NCI-H82 (cell line): ENCODE data around the gene ISY1.

Experiments
- DNase-seq: peaks from one replicate; lab custom pipeline; 2025; lab: John Stamatoyannopoulos, UW

The ISY1 gene

GRCh38 chr3:129087138-129087702 is 73.6 kb downstream of the ISY1 start:
- no peak for DNase-seq

DNA sequence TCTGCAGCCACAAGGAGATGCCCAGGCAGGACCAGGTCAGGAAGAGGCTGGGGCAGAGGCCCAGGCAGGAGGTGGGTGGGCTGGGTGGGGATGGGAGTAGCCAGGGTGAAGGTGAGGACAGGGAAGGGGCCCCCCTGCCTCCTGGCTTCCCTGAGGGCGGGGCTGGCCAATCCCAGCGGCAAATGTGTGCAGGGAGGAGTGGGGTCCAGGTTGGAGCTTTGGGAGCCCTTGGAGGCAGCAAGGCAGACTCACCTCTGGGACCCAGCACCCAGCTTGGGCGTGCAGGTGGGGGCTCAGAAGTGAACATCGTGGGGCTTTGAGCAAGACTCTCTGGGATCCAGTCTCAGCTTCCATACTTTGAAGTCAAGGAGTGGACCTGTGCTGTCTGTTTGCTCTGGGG is 75.0 kb downstream of the ISY1 start:
- no peak for DNase-seq

DNA sequence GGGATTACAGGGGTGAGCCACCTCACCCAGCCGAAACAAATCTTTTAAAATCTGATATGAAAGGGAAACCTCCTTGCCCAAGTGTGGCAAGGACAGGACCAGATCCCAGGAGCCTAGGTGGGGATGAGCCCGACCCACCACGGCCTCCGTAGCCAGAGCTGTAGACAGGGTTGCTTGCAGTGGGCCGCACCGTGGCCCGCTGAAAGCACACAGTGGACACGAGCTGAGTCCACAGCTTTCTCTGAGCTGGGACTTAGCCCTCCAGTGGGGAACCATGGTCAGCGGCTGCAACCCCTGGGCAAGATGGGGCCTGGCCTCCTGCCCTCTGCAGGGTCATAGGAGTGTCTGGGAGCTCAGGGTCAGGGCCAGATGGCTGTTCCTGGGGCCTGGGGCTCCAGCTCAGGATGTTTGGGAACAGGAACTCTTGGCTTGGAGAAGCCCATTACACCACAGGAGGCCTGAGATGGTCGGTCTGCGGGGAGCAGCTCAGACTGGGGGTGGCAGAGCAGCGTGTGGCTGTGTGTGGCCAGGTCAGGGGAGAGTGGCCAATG is 75.6 kb downstream of the ISY1 start:
- no peak for DNase-seq

- DNase-seq, result no peak
Measured at GRCh38 chr3:129084501-129084900, 76.4 kb downstream of the ISY1 start.

DNA sequence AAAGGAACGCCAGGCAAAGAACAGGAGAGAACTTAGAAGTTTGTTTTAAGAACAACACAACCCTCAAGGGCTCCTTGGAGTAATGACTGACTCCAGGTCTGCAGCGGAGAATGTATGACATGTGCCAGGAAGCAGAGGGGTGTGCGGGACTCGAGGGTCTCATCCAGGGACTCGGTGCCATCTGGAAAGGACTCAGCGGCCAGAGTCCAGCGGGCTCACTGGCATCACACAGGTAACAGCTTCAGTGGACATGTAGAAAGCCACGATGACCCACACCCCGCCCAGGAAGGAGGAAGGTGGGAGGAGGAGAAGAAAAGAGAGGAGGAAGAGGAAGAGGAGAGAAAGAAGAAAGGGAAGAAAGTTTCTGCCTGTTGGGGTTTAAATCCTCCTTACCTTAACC is 78.8 kb downstream of the ISY1 start:
- no peak for DNase-seq

DNA sequence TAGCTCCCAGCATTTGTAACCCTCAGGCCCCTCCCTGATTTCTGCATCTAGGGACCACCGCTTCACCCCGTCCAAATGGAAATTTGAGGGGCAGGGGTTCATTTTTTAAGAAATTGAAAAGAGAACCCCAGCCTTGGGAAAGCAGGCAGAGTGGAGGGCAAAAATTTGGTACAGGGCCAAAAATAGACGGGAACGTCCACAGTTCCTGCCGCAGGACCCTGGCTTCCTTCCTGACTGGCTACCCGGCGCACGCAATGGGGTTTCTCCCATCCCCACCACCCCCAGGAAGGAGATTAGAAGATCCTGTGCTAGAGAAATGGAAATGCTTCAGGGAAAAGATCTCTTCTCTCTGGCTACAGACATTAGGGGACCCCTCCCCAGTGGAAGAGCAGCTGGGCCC is 79.4 kb downstream of the ISY1 start:
- no peak for DNase-seq

DNA sequence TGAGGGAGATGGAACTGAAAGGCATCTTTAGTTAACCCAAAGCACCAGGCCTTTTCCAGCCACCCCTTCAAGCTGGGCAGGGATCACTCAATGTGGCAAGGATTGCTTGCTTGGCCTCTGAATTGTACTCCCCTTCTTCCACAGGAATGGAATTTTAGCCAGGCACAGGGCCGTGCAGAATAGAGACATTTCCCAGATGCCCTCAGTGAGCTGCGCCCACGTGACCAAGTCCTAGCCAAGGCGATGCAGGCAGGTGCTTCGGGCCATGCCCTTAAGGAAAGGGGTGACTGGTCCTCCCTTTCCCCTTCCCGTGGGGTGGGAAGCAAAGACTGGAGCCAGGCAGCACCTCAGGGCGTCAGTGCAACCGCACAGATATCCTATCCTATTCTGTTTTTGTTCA is 82.4 kb downstream of the ISY1 start:
- no peak for DNase-seq
